Measurements from ENCODE around the gene AMDHD2.

The AMDHD2 gene

GRCh38 chr16:2495041-2495440 is 25.1 kb upstream of the AMDHD2 start:
- no peak for DNase-seq (ENCODE audit: low read depth, low spot score)
- H3K4me3 ChIP-seq (ENCODE audit: low read depth, low read length), result no peak overlapping the region
- no peak for TF ChIP-seq CTCF (IDR thresholded peaks at IDR 0.05; ENCODE audit: low read depth, low read length)
- in situ Hi-C loops (cut with HindIII; ENCODE audit: low sequenced_read_pairs), result no loop called here

- TF ChIP-seq CTCF (IDR thresholded peaks at IDR 0.05; ENCODE audit: low read depth, low read length), result no peak
- no peak for DNase-seq (ENCODE audit: low read depth, low spot score)
- in situ Hi-C loops (cut with HindIII; ENCODE audit: low sequenced_read_pairs), result no loop called here
- no peak overlapping the region for H3K4me3 ChIP-seq (ENCODE audit: low read depth, low read length)
These were observed 23.7 kb upstream of the AMDHD2 start for GRCh38 chr16:2496223-2497115.

- DNase-seq (ENCODE audit: low read depth, low spot score), result no peak
- H3K4me3 ChIP-seq (ENCODE audit: low read depth, low read length), result no peak overlapping the region
- no peak for TF ChIP-seq CTCF (IDR thresholded peaks at IDR 0.05; ENCODE audit: low read depth, low read length)
- in situ Hi-C loops (cut with HindIII; ENCODE audit: low sequenced_read_pairs), result no loop called here
These were observed 23.0 kb upstream of the AMDHD2 start for GRCh38 chr16:2497116-2497630.

- in situ Hi-C loops (cut with HindIII; ENCODE audit: low sequenced_read_pairs), result no loop called here
- DNase-seq (ENCODE audit: low read depth, low spot score), result no peak
- no peak overlapping the region for H3K4me3 ChIP-seq (ENCODE audit: low read depth, low read length)
- TF ChIP-seq CTCF (IDR thresholded peaks at IDR 0.05; ENCODE audit: low read depth, low read length), result no peak
These were observed 22.3 kb upstream of the AMDHD2 start for GRCh38 chr16:2497695-2498484.

GRCh38 chr16:2498531-2499253 is 21.5 kb upstream of the AMDHD2 start:
- in situ Hi-C loops (cut with HindIII; ENCODE audit: low sequenced_read_pairs), result no loop called here
- no peak for TF ChIP-seq CTCF (IDR thresholded peaks at IDR 0.05; ENCODE audit: low read depth, low read length)
- H3K4me3 ChIP-seq (ENCODE audit: low read depth, low read length), result no peak overlapping the region
- DNase-seq (ENCODE audit: low read depth, low spot score), result no peak

GRCh38 chr16:2499454-2499853 is 20.7 kb upstream of the AMDHD2 start:
- in situ Hi-C loops (cut with HindIII; ENCODE audit: low sequenced_read_pairs), result no loop called here
- no peak for TF ChIP-seq CTCF (IDR thresholded peaks at IDR 0.05; ENCODE audit: low read depth, low read length)
- H3K4me3 ChIP-seq (ENCODE audit: low read depth, low read length), result no peak overlapping the region
- no peak for DNase-seq (ENCODE audit: low read depth, low spot score)
